Right atrium auricular region (tissue), 2 donors: ENCODE data around the gene RNASEL. TPM values are rescaled to one million over a fixed set of nuclear protein-coding genes. Genes with fewer than 3 reads are reported as not detected.

Source experiments
- DNase-seq: peaks from one replicate; pipeline ENCODE4 v3.0.0-alpha.2; 2019; ENCODE audit warnings: low spot score
- H3K27ac ChIP-seq, 2 donors: fragments of 200-600 bp; sonication (generic); 1 replicate in 1 of 2; 2 replicates in 1 of 2; pipeline ENCODE4 v1.5.1; 2016 to 2019
- H3K27me3 ChIP-seq, 2 donors: fragments of 200-600 bp; sonication (generic); one replicate each; pipeline versions ENCODE4 v1.5.1 to v1.6.0; 2017 to 2019
- H3K36me3 ChIP-seq: fragments of 200-600 bp; sonication (generic); one replicate; pipeline ENCODE4 v1.5.1; 2016
- H3K4me1 ChIP-seq, 2 donors: fragments of 200-600 bp; sonication (generic); one replicate each; pipeline versions ENCODE4 v1.5.1 to v1.6.0; 2017 to 2019
- H3K4me3 ChIP-seq, 2 donors: fragments of 200-600 bp; sonication (generic); 1 replicate in 1 of 2; 2 replicates in 1 of 2; pipeline ENCODE4 v1.5.1; 2017 to 2019; ENCODE audit warnings: mild to moderate bottlenecking in 1 of 2, moderate library complexity in 1 of 2
- H3K9me3 ChIP-seq, 2 donors: fragments of 200-600 bp; sonication (generic); one replicate each; pipeline ENCODE4 v1.5.1; 2019
- total RNA-seq, 2 donors: library from RNA; depleted of rRNA; stranded (reverse); fragments of >200 nt; gene quantifications; one replicate each; pipeline ENCODE4 v1.1.0, GENCODE V29; 2016
- TF ChIP-seq, protein P1 (sequence below), 2 donors: fragments of 200-600 bp; sonication (generic); IDR thresholded peaks; one replicate each; pipeline ENCODE4 v1.5.1; 2019; ENCODE audit warnings: antibody characterized with exemption in 2 of 2

Gene RNASEL
- total RNA-seq, 2 donors from 2014 or later, result 2.0 to 4.5 TPM

- TF ChIP-seq, protein P1, sequence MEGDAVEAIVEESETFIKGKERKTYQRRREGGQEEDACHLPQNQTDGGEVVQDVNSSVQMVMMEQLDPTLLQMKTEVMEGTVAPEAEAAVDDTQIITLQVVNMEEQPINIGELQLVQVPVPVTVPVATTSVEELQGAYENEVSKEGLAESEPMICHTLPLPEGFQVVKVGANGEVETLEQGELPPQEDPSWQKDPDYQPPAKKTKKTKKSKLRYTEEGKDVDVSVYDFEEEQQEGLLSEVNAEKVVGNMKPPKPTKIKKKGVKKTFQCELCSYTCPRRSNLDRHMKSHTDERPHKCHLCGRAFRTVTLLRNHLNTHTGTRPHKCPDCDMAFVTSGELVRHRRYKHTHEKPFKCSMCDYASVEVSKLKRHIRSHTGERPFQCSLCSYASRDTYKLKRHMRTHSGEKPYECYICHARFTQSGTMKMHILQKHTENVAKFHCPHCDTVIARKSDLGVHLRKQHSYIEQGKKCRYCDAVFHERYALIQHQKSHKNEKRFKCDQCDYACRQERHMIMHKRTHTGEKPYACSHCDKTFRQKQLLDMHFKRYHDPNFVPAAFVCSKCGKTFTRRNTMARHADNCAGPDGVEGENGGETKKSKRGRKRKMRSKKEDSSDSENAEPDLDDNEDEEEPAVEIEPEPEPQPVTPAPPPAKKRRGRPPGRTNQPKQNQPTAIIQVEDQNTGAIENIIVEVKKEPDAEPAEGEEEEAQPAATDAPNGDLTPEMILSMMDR (IDR thresholded peaks at IDR 0.05), result no peak
- H3K4me1 ChIP-seq, result no peaks in the 10 kb centered on the region
- no peak for DNase-seq
- H3K27ac ChIP-seq, result no peak overlapping the region
- H3K27me3 ChIP-seq, result no peaks in the 10 kb centered on the region
- H3K9me3 ChIP-seq, result no peaks in the 10 kb centered on the region
- H3K36me3 ChIP-seq, result peaks cover 38% of the 10 kb centered on the region
- H3K4me3 ChIP-seq, result no peak overlapping the region
Observed at GRCh38 chr1:182575540-182576149, 13.4 kb downstream of the RNASEL start.

DNA sequence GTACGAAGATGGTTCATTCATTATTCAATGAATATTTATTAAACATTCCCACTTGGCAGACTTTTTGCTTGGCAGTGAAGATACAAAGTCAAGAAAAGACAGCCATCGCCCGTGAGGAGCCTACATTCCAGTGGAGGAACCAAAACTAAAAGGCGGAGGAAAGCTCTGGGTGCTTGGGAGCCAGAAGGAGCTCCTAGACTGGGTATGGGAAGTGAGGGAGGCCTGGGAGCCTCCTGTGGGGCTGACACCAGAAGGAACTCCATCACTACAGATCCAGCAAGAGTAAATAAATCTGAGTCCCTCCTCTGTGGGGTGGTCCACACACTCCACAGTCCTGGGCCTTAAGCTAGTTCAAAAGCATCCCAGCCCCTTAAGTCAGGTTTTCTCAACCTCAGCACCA is 14.9 kb downstream of the RNASEL start:
- DNase-seq, result no peak
- TF ChIP-seq, protein P1 (IDR thresholded peaks at IDR 0.05), result no peak
- Histone ChIP-seq H3K36me3 (peaks cover 24% of the 10 kb centered on the region), H3K27ac (no peak overlapping the region), H3K4me3 (no peak overlapping the region), H3K4me1 (no peaks in the 10 kb centered on the region), H3K9me3 (no peaks in the 10 kb centered on the region), H3K27me3 (no peaks in the 10 kb centered on the region)

- peaks cover 13% of the 10 kb centered on the region for H3K36me3 ChIP-seq
- no peaks in the 10 kb centered on the region for H3K27me3 ChIP-seq
- H3K4me3 ChIP-seq, result no peak overlapping the region
- TF ChIP-seq, protein P1 (IDR thresholded peaks at IDR 0.05), result no peak
- no peak overlapping the region for H3K27ac ChIP-seq
- DNase-seq, result no peak
- no peaks in the 10 kb centered on the region for H3K9me3 ChIP-seq
- H3K4me1 ChIP-seq, result no peaks in the 10 kb centered on the region
Observed at GRCh38 chr1:182570611-182570970, 18.5 kb downstream of the RNASEL start.

GRCh38 chr1:182569939-182570610 is 19.0 kb downstream of the RNASEL start:
- H3K9me3 ChIP-seq, result no peaks in the 10 kb centered on the region
- H3K4me3 ChIP-seq, result no peak overlapping the region

DNA sequence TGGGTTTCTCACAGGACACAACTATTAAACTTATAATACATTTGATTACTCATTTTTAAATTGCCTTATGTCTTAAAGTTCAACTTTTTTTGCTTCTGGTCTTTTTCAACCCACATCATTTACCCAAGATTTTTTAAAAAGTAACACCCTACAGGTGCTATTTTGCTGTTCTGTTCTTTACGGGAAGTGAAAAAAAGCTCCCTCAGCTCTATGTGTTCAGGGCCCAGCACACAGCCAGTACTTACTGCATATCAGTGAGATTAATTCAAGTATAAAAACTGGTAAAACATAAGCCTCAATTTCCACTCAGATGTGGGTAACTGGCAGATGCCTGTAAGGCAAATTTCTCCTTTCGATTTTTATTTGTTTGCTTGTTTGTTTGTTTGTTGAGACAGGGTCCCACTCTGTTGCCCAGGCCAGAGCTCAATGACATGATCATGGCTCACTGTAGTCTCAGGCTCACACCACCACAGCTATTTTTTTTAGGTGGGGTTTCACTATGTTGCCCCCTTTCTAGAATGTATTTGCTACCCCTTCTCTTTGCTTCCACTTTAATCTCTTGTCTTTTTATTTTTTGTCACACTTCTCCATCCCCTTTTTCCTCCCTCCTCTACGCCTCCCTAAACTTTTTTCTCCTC is 20.3 kb downstream of the RNASEL start:
- Histone ChIP-seq H3K36me3 (no peaks in the 10 kb centered on the region), H3K4me3 (no peak overlapping the region), H3K9me3 (no peaks in the 10 kb centered on the region), H3K27ac (no peak overlapping the region), H3K4me1 (no peaks in the 10 kb centered on the region), H3K27me3 (no peaks in the 10 kb centered on the region)
- TF ChIP-seq, protein P1 (IDR thresholded peaks at IDR 0.05), result no peak
- no peak for DNase-seq

More at GRCh38 chr1:182569939-182570610, 19.0 kb downstream of the RNASEL start:
- TF ChIP-seq, protein P1 (IDR thresholded peaks at IDR 0.05), result no peak
- Histone ChIP-seq H3K36me3 (peaks cover 11% of the 10 kb centered on the region), H3K27me3 (no peaks in the 10 kb centered on the region), H3K4me1 (no peaks in the 10 kb centered on the region), H3K27ac (no peak overlapping the region)
- DNase-seq, result no peak
